Sciatic nerve (tissue), 2 donors: ENCODE measurements around the gene DAPP1. TPM values are rescaled to one million over a fixed set of nuclear protein-coding genes. Genes with fewer than 3 reads are reported as not detected.

ENCODE experiments used
- ATAC-seq: fragments of 200-7000 bp; cut with Tn5 transposase; one replicate; pipeline ENCODE4 v1.9.1; 2020; ENCODE audit warnings: mild to moderate bottlenecking, moderate library complexity
- DNase-seq: peaks from one replicate; pipeline ENCODE4 v3.0.0-alpha.2; 2020; ENCODE audit warnings: low spot score
- intact Hi-C: fragments of 100-400 bp; cut with DNase I; formaldehyde crosslinking; loops from one replicate; pipeline ENCODE4 v1.14.2; 2022
- total RNA-seq: library from RNA; stranded (reverse); fragmentation: NEBNext Ultra II Directional; extraction: Animal tissue kit (Norgen Biotek cat#: 25700); gene quantifications from one replicate; pipeline ENCODE4 v1.2.1, GENCODE V29; 2021
- donor health status: DM: no; HTN: no; CAD: no.
- donor health status: DM: no; HTN: no; CAD: no.

Gene DAPP1
- total RNA-seq, 1 donor from 2014 or later, result 3.5 TPM

DNA sequence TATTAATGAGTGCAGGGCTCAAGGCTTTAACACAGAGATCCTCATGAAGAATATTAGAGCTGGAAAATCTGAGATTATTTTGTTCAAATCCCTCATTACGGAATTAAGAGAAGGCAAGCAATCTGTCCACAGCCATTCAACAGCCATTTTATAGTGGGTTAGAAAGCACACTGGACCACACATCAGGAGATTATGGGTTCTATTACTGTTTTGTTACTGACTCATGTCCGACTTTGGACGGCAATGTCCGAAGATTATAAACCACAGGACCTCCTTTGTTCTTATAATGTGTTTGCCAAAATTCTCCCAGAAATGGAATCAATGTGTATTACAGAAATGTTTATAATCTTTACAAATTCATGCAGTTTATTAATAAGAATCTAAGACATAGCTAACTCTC, 69.5 kb downstream of the DAPP1 start:
- intact Hi-C loops, result no loop called here
- DNase-seq (no peak), ATAC-seq (no peak)

DNA sequence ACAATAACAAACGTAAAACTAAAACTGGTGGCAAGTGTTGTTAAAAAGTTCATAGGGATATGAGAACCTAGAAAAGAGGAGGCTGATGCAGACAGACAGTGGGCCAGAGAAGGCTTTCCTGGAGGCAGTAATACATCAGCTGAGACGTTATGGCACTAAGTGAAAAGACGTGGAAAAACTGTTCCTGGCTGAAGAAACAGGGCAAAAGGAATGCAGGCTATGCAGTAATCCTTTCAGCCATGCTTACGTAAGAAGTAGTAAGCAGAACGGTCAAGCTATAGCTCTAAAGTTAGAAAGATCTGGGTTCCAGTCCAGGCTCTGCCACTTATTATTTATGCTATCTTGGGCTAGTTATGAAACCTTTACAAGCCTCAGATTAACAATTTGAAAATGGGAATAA, 71.2 kb downstream of the DAPP1 start:
- intact Hi-C loops, result no loop called here
- no peak for DNase-seq
- ATAC-seq, result no peak

DNA sequence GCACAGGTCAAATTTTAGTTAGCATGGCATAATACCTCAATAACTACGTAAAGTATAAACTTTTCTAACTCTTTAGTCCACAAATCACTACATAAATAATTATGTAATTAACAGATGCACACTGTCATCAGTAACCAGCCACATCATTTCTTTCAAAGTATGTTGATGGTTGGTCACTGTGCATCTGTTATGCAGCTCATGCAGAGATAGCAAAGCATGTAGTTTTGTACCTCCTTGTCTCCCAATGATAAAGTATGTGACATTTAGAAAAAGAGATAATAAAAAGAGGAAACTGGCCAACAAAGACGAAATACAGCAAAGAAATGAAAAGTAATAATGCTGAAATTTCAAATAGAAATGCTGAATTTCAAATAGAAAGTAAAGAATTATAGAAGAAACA, 74.7 kb downstream of the DAPP1 start:
- no peak for DNase-seq
- no peak for ATAC-seq
- intact Hi-C loops, result loop anchor here (10.0 kb wide), 1 partner anchor 53 kb away; the partner anchor contains the start of gene DNAJB14

DNA sequence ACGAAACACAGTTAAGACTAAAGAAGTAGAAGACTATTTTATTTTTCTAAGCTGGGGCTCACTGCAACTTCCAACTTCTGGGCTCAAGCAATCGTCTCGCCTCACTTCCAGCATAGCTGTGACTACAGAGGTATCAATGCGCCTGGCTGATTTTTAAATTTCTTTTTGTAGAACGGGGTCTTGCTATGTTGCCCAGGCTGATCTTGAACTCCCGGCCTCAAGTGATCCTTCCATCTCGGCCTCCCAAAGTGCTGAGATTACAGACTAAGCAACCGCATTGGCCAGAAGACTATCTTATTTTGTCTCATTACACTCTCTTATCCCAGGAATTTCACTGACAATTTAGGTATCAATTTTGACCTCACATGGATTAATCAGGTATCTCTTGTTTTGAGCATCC, 76.4 kb downstream of the DAPP1 start:
- no peak for DNase-seq
- intact Hi-C loops, result loop anchor here (10.0 kb wide), 1 partner anchor 52 kb away; the partner anchor contains the start of gene DNAJB14
- no peak for ATAC-seq

DNA sequence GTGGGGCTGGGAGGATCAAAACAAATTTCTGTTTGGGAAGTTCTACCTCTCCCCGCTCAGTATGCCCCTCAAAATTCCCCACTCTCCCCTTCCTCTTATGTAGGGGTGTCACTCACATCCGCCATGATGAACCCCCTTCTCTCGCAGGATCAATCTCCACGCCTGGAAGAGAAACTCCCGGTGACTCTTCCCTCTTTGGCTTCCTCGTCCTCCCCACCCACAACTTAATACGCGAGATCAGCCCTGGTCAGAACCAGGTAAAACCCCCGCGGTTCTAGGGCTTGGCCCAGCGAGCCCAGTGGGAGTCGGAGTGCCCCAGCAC, 77.2 kb downstream of the DAPP1 start:
- ATAC-seq, result no peak
- intact Hi-C loops, result loop anchor here (10.0 kb wide), 1 partner anchor 51 kb away; the partner anchor contains the start of gene DNAJB14
- no peak for DNase-seq

DNA sequence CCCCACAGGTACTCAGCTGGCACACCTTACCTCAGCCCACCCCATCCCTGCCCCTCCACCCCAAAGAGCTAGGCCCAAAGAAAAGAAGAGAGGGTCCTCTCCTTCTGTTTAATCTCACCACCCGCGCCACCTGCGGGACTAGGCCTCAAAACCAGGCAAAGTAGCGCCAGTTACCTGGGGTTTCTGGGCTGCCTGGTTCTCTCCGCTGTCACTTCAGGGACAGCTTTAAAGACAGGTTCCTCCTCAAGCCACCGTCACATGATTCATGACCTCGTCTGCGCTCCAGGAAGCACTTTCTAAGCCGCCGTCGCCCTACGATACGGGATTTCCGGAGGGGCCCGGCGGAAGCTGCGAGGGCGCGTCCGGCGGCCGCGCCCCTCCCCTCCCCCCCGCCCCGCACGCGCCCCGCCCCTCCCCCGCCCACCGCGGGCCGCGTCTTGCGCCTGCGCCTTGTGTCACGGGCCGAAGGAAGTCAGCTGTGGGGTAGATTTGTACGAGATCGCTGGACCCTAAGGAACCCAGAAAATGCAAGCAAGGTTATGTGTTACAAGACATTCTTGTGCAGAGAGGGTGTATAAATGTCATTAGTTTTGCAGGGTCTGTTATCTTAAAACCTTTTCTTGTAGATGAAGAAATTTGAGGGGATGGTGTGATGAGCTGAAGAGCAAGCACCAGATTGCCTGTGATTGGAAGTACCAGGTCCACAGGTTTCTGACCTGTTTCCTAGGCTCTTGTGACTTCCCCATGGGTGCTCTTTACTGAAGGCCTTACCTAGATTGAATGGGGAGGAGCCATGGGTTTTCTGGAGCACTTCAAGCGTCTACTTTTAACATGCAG, 77.8 kb downstream of the DAPP1 start, which contains the start of gene LAMTOR3:
Gene LAMTOR3, minus strand, starts transcription at position 267 of the 837 bp plus-strand sequence. CDS start 464 bp downstream, outside the sequence.
- peak; percentile 92 for DNase-seq
- intact Hi-C loops, result loop anchor here (10.0 kb wide), 1 partner anchor 50 kb away; the partner anchor contains the start of gene DNAJB14
- peak; percentile 100 for ATAC-seq

DNA sequence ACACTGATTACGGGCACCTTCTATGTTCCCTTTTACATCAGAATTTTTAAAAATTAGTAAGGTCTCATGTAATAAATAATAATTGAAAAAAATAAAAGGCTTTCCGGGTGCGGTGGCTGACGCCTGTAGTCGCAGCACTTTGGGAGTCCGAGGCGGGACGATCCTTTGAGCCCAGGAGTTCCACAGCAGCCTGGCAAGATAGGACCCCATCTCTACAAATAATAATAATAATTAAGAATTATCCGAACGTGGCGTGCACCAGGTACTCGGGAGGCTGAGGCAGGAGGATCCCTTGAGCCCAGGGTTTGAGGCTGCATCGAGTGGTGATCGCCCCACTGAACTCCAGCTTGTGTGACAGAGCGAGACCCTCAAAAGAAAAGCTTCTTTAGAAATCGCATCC, 78.4 kb downstream of the DAPP1 start:
- intact Hi-C loops, result loop anchor here (10.0 kb wide), 1 partner anchor 50 kb away; the partner anchor contains the start of gene DNAJB14
- DNase-seq (no peak), ATAC-seq (no peak)

DNA sequence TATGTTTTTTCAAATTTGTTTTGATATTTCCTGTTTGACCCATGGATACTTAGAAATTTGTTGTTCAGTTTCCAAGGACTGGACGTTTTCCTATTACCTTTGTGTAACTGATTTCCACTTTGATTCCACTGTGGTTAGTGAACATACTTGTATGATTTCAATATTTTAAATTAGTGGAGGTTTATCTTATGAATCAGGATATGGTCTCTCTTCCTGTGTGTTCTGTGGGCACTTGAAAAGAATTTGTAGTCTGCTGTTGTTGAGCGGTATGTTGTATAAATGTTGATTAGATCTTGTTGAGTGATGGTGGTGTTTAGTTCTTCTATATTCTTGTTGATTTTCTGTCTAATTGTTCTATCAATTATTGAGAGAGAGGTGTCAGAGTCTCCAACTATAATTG, 98.8 kb downstream of the DAPP1 start:
- intact Hi-C loops, result no loop called here
- DNase-seq, result no peak
- ATAC-seq, result no peak

DNA sequence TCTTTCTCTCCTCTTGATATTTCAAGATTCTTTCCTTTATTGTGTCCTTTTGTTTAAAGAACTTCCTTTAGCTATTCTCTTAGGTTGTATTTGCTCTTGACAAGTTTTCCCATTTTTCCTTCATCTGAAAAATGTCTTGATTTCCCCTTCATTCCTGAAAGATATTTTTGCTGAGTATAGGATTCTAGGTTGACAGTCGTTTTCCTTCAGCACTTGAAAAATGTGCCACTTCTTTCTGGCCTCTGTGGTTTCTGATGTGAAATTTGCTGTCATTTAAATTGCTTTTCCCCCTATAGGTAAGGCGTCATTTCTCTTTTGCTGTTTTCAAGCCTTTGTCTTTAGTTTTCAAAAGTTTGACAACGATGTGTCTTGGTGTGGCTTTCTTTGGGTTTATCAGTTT, 100.9 kb downstream of the DAPP1 start:
- ATAC-seq (no peak), DNase-seq (no peak)
- intact Hi-C loops, result no loop called here

DNA sequence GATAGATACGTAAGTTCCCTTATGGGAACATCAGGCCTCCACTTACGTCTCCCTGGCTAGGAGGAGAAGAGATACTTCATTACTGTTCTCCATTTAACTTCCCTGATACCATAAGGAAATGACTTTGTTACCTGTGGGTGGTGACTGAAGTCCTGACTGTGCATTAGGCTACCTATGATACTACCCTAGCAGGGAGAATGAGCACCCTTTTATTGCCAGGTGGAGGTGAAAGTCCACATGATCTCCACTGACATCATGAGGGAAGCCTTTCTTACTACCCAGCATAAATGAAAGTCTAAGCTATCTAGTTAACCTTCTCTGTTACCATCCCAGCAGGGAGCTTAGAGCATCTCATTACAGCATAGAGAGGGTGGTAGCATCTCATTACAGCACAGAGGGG, 102.0 kb downstream of the DAPP1 start:
- ATAC-seq (no peak), DNase-seq (no peak)
- intact Hi-C loops, result no loop called here

Other genes with a start within 250 kb of the DAPP1 start
- gene MTTP, start 242.0 kb upstream of the DAPP1 start, total RNA-seq, result 0.49 TPM
- gene C4orf54, start 159.0 kb upstream of the DAPP1 start, total RNA-seq, result not detected
- gene LAMTOR3, start 77.6 kb downstream of the DAPP1 start, total RNA-seq, result 34.1 TPM
- gene DNAJB14, start 129.8 kb downstream of the DAPP1 start, total RNA-seq, result 52.9 TPM
- gene H2AZ1, start 133.4 kb downstream of the DAPP1 start, total RNA-seq, result 83.2 TPM